Measurements from ENCODE around the gene IFNA8. TPM values are rescaled to one million over a fixed set of nuclear protein-coding genes. Genes with fewer than 3 reads are reported as not detected.

The IFNA8 gene
- total RNA-seq, 2 donors from 2014 or later: not detected

Other genes starting within 250 kb of the IFNA8 start
- gene IFNA21, start 242.5 kb upstream of the IFNA8 start, total RNA-seq: not detected
- not detected for gene IFNA4, start 221.5 kb upstream of the IFNA8 start, total RNA-seq
- not detected for gene IFNA7, start 206.9 kb upstream of the IFNA8 start, total RNA-seq
- gene IFNA10, start 202.0 kb upstream of the IFNA8 start, total RNA-seq: not detected
- not detected for gene IFNA16, start 191.8 kb upstream of the IFNA8 start, total RNA-seq
- gene IFNA17, start 180.9 kb upstream of the IFNA8 start, total RNA-seq: not detected
- not detected for gene IFNA14, start 169.1 kb upstream of the IFNA8 start, total RNA-seq
- not detected for gene IFNA5, start 103.8 kb upstream of the IFNA8 start, total RNA-seq
- 10 to 100 TPM; 21.9 to 24.2 TPM for gene KLHL9, start 73.7 kb upstream of the IFNA8 start, total RNA-seq
- not detected for gene IFNA6, start 58.2 kb upstream of the IFNA8 start, total RNA-seq
- not detected for gene IFNA13, start 41.1 kb upstream of the IFNA8 start, total RNA-seq
- gene IFNA2, start 23.7 kb upstream of the IFNA8 start, total RNA-seq: not detected
- not detected for gene IFNA1, start 31.3 kb downstream of the IFNA8 start, total RNA-seq
- gene IFNE, start 73.2 kb downstream of the IFNA8 start, total RNA-seq: not detected

Measured in posterior vena cava (tissue), 2 donors.